Chondrocyte (in vitro differentiated cells): ENCODE results near the gene PGPEP1. TPM values are rescaled to one million over a fixed set of nuclear protein-coding genes. Genes with fewer than 3 reads are reported as not detected.

Experiments used
- DNase-seq: peaks from one replicate; pipeline ENCODE4 v3.0.0; 2021; ENCODE audit warnings: mixed read lengths, low spot score
- H3K27ac Mint-ChIP-seq: one replicate; pipeline ENCODE4 v1.8.0; 2021; ENCODE audit warnings: mild to moderate bottlenecking, moderate library complexity, mixed read lengths; ENCODE audit not compliant: unreplicated experiment
- H3K27me3 Mint-ChIP-seq: 2 replicates; pipeline ENCODE4 v1.8.0; 2021; ENCODE audit warnings: low read depth, mixed read lengths
- H3K36me3 Mint-ChIP-seq: 2 replicates; pipeline ENCODE4 v1.8.0; 2021; ENCODE audit warnings: low read depth, mixed read lengths
- H3K4me1 Mint-ChIP-seq: 2 replicates; pipeline ENCODE4 v1.8.0; 2021; ENCODE audit warnings: low read depth, mild to moderate bottlenecking, mixed read lengths
- H3K4me3 Mint-ChIP-seq: one replicate; pipeline ENCODE4 v1.8.0; 2021; ENCODE audit warnings: mild to moderate bottlenecking, moderate library complexity, mixed read lengths; ENCODE audit not compliant: unreplicated experiment
- H3K9me3 Mint-ChIP-seq: 2 replicates; pipeline ENCODE4 v1.8.0; 2021; ENCODE audit warnings: low read depth, mixed read lengths
- CTCF ChIP-seq: fragments of 200-600 bp; sonication (generic); IDR thresholded peaks from 2 replicates; pipeline ENCODE4 v1.5.0; 2021; ENCODE audit warnings: antibody characterized with exemption, mild to moderate bottlenecking, moderate library complexity
- total RNA-seq: library from RNA; stranded (reverse); gene quantifications from 3 replicates; pipeline ENCODE4 v1.2.1, GENCODE V29; 2021

PGPEP1 gene
- total RNA-seq, 1 donor from 2014 or later = 21.5 TPM

DNA sequence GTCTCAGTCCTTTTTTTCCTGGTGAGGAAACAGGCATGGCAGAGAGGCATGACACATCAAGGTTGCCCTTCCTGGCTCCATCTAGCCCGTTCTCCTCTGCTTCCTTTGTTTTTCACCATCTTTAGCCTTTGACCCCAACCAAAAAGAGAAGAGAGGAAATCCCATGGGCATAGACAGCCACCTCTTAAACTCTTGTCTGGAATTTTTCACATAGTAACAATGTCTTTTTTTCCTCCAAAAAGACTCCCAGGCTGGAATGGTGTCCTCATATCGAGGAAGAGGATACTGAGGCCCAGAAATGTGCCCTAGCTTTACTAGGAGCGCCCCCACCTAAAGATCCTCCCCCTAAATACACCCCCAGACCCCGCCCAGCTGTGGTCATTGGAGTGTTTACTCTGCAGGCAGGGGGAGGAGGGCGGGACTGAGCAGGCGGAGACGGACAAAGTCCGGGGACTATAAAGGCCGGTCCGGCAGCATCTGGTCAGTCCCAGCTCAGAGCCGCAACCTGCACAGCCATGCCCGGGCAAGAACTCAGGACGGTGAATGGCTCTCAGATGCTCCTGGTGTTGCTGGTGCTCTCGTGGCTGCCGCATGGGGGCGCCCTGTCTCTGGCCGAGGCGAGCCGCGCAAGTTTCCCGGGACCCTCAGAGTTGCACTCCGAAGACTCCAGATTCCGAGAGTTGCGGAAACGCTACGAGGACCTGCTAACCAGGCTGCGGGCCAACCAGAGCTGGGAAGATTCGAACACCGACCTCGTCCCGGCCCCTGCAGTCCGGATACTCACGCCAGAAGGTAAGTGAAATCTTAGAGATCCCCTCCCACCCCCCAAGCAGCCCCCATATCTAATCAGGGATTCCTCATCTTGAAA is 45.5 kb downstream of the PGPEP1 start, which contains the start of gene GDF15:
Gene GDF15, plus strand, starts transcription at position 484 of the 868 bp plus-strand sequence. Its CDS starts 32 bp downstream, at position 516.
- peak; percentile 82 for TF ChIP-seq CTCF
- H3K36me3 Mint-ChIP-seq = peaks cover 9% of the 10 kb centered on the region
- H3K27ac Mint-ChIP-seq = peak within 1 kb of the TSS; percentile 95
- peak within 1 kb of the TSS; percentile 89 for H3K4me3 Mint-ChIP-seq
- no peaks in the 10 kb centered on the region for H3K27me3 Mint-ChIP-seq
- H3K9me3 Mint-ChIP-seq = no peaks in the 10 kb centered on the region
- DNase-seq = no peak
- H3K4me1 Mint-ChIP-seq = peaks cover 45% of the 10 kb centered on the region

GRCh38 chr19:18386543-18387271 is 46.3 kb downstream of the PGPEP1 start:
- H3K4me3 Mint-ChIP-seq = peak overlapping the region; percentile 89
- no peaks in the 10 kb centered on the region for H3K9me3 Mint-ChIP-seq
- peaks cover 44% of the 10 kb centered on the region for H3K4me1 Mint-ChIP-seq
- H3K27me3 Mint-ChIP-seq = no peaks in the 10 kb centered on the region
- no peak for DNase-seq
- peaks cover 9% of the 10 kb centered on the region for H3K36me3 Mint-ChIP-seq
- no peak for TF ChIP-seq CTCF
- peak overlapping the region; percentile 95 for H3K27ac Mint-ChIP-seq

GRCh38 chr19:18388100-18388959 is 47.9 kb downstream of the PGPEP1 start:
- H3K36me3 Mint-ChIP-seq = peaks cover 9% of the 10 kb centered on the region
- no peaks in the 10 kb centered on the region for H3K27me3 Mint-ChIP-seq
- no peak for DNase-seq
- no peaks in the 10 kb centered on the region for H3K9me3 Mint-ChIP-seq
- H3K4me1 Mint-ChIP-seq = peaks cover 39% of the 10 kb centered on the region
- peak overlapping the region; percentile 61 for H3K27ac Mint-ChIP-seq
- peak overlapping the region; percentile 89 for H3K4me3 Mint-ChIP-seq
- TF ChIP-seq CTCF = peak; percentile 99

- peaks cover 39% of the 10 kb centered on the region for H3K4me1 Mint-ChIP-seq
- no peak overlapping the region for H3K27ac Mint-ChIP-seq
- no peaks in the 10 kb centered on the region for H3K9me3 Mint-ChIP-seq
- H3K27me3 Mint-ChIP-seq = no peaks in the 10 kb centered on the region
- DNase-seq = no peak
- TF ChIP-seq CTCF = no peak
- peaks cover 9% of the 10 kb centered on the region for H3K36me3 Mint-ChIP-seq
- H3K4me3 Mint-ChIP-seq = peak overlapping the region; percentile 63
These were observed 48.7 kb downstream of the PGPEP1 start for GRCh38 chr19:18388960-18389725.
